HG03108 (cell line): ENCODE data around the gene CD34.
"Not testable (repeated sequence)": the region's sequence is repeated elsewhere in the genome, so short reads cannot be mapped to it uniquely, and the experiment has no call there.

ENCODE experiments used
- ATAC-seq: cut with Tn5 transposase; IDR thresholded peaks from one replicate; pipeline ENCODE4 v1.9.1; 2021; ENCODE audit warnings: moderate library complexity; ENCODE audit not compliant: unreplicated experiment

The CD34 gene, protein sequence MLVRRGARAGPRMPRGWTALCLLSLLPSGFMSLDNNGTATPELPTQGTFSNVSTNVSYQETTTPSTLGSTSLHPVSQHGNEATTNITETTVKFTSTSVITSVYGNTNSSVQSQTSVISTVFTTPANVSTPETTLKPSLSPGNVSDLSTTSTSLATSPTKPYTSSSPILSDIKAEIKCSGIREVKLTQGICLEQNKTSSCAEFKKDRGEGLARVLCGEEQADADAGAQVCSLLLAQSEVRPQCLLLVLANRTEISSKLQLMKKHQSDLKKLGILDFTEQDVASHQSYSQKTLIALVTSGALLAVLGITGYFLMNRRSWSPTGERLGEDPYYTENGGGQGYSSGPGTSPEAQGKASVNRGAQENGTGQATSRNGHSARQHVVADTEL

DNA sequence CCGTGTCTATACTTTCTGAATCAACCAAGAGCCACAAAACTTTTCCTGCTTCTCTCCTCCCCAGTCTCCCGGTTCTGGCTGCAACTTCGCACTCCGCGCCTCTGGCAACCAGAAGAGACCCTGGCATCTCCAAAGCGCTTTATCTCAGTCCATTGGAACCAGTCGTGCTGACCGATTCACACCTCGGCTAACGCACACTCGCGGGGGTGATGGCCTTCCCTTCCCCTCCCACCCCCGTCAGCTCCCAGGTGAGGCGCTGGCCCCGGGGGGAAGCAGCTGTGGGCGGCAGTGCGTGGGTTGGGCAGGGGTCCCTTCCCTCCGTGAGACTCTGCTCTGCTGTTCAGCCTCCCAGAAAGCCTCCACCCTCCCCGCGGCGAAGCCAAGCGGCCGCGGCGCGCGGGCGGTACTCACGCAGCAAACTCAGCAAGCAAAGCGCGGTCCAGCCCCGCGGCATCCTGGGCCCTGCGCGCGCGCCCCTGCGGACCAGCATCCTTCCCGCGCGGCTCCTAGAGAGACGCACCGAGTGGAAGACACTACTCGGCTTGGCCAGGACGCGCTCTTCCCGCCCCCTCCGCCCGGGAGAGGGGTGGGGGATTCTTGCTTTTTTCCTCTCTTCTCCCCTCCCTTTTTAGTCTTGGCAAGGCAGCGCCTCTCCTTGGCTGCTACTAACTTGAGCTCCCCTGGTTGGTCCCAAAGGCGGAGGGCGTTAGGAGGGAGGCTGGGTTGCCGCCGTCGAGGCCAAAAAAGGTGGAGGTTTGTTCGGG lies at the start of gene CD34:
Gene CD34, minus strand, starts transcription at position 535 of the 764 bp plus-strand sequence. Its CDS starts 45 bp downstream, at position 490.
- ATAC-seq = no peak

- ATAC-seq = no peak
Measured at GRCh38 chr1:207960346-207960745, 49.4 kb upstream of the CD34 start.

DNA sequence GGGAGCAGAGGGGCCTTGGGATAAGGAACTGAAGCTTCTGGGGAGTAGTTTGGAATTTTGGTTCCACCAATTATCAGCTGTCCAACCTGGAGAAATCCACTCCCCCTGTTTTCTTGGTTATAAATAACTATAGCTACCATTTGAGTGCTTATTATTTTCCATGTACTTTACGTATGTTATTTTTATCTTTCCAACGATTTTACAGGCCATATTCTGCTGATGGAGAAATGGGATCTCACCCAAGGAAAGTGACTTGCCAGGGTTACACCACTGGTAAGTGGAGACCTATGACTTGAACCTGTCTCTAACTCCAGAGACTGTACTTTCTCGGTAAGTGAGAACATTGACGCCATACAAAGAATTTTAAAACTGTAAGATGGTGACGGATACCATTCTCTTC lies 49.0 kb upstream of the CD34 start:
- ATAC-seq = no peak

DNA sequence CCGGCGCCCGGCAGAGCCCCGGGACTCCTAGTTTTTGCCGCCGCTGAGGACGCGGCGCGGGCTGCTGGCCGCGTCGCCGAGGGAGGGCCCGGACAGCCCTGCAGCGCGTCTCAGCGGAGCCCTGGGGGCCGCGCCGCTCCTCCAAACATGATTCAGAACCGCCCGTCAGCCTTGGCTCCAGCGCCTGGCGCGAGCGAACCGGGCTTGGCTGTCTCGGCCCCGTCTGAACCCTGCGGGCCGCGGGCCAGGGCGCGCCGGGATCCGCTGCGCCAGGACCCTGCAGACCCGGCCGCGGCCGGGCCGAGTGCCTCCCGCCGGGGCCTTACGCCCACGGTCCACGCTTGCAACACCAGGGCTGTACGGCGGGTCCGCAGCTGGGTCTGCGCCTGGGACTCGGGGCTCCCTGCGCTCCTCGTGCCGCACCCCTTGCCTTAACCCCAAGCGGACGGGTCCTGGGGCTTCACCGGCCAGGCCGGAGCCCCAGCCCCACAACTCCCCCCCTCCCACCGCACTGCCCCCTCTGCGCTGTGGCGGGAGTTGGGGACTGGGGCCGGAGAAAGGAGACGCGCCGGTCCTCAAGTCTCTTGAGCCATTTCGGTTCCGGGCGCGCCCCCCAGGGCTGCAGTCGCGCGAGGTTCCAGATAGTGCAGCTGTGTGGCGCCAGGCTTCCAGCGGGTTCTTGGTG lies 48.4 kb upstream of the CD34 start:
- ATAC-seq = no peak

DNA sequence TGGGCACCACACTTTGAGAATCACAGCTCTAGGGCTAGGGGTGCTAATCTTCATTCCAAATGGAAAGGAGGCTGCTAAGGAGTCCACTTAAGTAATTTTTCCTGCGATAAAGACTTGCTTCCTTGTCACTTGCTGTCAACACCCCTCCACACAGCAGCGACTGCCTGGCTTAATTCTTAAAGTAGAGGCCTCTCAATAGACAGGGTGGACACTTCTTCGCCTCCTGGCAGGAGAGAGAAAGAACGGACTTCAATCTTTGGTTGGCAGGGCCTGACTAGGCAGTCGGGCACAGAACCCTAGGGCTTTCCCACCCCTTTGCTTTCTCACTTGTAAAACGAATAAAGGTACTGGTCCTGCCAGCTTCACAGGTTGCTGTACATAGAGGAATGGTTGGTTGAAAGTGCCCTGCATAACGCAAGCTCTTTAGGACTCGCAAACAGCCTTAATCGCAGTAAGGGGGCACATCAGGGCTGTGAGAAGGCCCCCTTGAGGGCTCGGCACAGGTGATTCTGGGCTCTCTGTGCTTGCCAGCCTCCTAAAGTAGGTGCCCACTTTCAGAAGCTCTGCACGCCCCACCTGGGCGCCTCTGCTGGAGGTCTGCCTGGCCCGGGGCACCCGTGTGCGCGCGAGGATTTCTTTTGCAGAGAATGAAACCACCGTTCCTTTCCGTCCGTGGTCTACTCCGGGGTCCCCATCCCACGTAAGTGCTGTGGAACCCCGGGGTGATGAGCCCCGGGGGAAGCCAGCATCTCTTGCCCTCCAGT lies 47.6 kb upstream of the CD34 start:
- ATAC-seq = no peak

- no peak for ATAC-seq
Measured at GRCh38 chr1:207956986-207957385, 46.1 kb upstream of the CD34 start.

- no peak for ATAC-seq
Measured at GRCh38 chr1:207954104-207954503, 43.2 kb upstream of the CD34 start.

DNA sequence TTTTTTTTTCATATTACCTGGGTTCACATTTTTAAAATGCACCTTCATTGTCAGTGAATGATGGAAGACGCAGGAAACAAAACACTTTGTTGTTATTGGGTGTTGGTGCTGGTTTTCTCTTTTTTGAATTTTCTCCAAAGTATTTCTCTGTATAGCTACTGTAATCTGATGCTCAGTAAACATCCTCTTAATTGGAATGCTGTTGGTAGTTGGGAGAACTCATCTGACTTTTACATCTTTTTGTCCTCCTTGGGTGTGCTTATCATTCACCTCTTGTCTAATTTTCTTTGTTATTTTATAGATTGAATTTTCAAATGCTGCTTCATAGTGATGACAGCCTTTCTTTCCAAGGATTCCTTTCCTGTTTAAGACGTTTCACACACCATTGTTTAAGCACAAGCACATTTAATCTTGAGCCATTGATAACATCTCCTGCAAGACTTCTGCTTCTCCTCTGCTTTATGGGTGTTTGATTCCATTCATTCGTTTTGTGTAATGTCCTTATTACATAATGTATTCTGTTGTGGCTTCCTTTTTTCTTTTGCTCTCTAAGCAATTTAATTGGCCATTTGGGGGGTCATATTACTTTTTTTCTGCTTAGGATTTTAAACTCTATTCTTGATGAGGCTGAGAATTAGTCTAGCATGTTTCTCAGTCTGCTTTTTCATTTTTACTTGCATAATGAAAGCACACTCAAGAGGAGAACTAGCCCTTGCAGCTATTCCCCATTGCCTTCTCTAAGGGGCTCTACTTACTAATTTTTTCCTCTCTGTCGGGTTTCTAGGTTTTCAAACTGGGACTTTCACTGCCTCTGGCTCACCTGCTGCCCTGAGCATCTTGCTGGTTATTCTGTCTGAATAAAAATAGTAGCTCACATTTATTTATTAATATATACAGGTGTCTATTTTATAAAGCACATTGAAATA lies 42.0 kb upstream of the CD34 start:
- ATAC-seq = no peak

DNA sequence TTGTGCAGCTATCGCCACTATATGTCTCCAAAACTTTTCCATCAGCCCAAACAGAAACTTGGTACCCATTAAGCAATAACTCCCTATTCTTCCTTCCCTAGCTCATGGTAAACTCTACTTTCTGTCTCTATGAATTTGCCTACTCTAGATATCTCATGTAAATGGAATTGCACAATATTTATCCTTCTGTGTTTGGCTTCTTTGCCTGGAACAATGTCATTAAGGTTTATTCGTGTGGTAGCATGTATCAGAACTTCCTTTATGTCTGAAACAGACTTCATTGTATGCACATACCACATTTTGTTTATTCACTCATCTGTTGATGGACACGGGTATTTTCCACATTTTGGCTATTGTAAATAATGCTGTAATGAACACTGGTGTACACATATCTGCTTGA lies 40.7 kb upstream of the CD34 start:
- ATAC-seq = no peak

DNA sequence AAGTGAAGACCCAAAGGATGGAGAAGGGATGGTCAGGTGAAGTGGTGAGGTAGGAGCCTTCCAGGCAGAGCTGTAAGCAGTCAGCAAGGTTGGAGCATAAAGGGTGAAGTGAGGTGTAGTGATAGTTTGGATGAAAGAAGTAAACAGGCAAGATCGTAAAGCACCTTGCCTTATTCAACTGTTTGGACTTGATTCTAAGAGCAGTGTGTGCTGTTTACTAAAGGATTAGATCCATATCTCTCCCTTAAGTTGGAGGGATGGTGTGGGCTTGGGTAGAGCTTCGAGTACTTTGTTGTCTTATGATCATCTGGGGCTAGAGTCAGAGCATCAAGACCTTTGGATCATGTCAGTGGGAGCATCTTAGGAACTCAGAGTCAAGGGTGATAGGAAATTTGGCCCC lies 39.8 kb upstream of the CD34 start:
- ATAC-seq = no peak

- no peak for ATAC-seq
Measured at GRCh38 chr1:207949571-207950195, 38.8 kb upstream of the CD34 start.

GRCh38 chr1:207948536-207949250 lies 37.8 kb upstream of the CD34 start:
- ATAC-seq = no peak

DNA sequence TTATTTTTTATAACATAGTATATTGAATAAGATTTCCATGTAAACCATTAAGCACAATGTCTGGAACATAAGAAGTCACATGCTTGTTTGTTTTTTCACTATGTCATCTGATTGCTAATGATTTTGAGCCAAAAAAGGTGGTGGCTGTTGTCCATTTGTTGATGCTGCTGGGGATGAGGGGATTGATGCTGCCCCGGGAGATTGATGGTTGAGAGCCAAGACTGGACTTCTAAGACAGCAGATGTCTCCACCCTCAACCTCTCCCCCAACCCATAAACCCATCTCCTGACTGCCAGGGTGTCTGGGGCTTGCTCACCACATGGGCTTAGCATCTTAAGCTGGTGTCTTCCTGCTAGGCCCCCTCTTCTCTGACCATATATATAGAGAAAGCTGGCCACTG lies 35.8 kb upstream of the CD34 start:
- ATAC-seq = no peak

GRCh38 chr1:207944571-207944970 lies 33.6 kb upstream of the CD34 start:
- no peak for ATAC-seq

- not testable (repeated sequence) for ATAC-seq
Measured at GRCh38 chr1:207942337-207942741, 31.4 kb upstream of the CD34 start.

- no peak for ATAC-seq
Measured at GRCh38 chr1:207941665-207942064, 30.7 kb upstream of the CD34 start.

GRCh38 chr1:207938016-207938415 lies 27.1 kb upstream of the CD34 start:
- ATAC-seq = no peak

DNA sequence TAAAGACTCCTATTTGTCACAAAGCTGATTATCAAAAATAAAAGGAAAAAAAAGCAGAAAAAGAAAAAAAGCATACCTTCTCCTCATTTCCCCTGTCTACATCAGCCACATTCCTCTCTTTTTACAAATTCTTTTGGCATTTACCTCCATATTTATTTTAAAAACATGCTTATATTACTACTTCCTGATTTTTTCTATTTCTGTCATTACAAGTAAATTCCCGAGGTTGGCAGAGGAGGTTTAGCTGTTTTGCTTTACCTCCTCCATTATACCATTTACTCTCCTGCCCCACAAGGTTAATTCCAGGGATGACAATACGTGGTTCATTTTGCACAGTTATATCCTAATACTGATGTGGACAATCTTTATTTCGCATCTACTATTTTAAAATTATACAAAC lies 26.3 kb upstream of the CD34 start:
- no peak for ATAC-seq

DNA sequence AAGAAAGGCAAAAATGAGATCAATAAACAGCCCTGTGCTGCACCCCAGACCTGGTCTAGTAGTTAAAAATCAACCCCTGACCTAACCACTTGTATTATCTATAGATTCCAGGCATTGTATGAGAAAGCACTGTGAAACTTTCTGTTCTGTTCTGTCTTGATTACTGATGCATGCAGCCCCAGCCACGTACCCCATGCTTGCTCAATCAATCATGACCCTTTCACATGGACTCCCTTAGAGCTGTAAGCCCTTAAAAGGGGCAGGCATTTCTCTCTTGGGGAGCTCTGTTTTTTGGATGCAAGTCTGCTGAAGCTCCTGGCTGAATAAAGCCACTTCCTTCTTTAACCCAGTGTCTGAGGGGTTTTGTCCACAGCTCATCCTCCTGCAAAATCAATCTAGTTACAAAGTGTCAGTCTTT lies 24.2 kb upstream of the CD34 start:
- peak; percentile 97 for ATAC-seq
